Smooth muscle cell (in vitro differentiated cells): ENCODE results near the gene CDPF1. TPM values are rescaled to one million over a fixed set of nuclear protein-coding genes. Genes with fewer than 3 reads are reported as not detected.

Experiments used
- DNase-seq: peaks from one replicate; lab custom pipeline; 2025; ENCODE audit not compliant: unreplicated experiment; lab: John Stamatoyannopoulos, UW
- H2AFZ ChIP-seq: fragments of 200-600 bp; sonication (generic); 2 replicates; pipeline ENCODE4 v1.6.0; 2016; ENCODE audit warnings: antibody characterized with exemption, low read depth, mild to moderate bottlenecking
- H3F3A ChIP-seq: fragments of 200-600 bp; sonication (generic); 2 replicates; pipeline ENCODE4 v1.6.0; 2017; ENCODE audit warnings: antibody characterized with exemption, low read depth
- H3K27ac ChIP-seq: fragments of 200-600 bp; sonication (generic); 2 replicates; pipeline ENCODE4 v1.5.1; 2016; ENCODE audit warnings: low read depth, mild to moderate bottlenecking
- H3K27me3 ChIP-seq: fragments of 200-600 bp; sonication (generic); 2 replicates; pipeline ENCODE4 v1.6.1; 2016; ENCODE audit warnings: low read depth, mild to moderate bottlenecking
- H3K36me3 ChIP-seq: fragments of 200-600 bp; sonication (generic); 2 replicates; pipeline ENCODE4 v1.5.1; 2016; ENCODE audit warnings: low read depth
- H3K4me1 ChIP-seq: fragments of 200-600 bp; sonication (generic); 2 replicates; pipeline ENCODE4 v1.5.1; 2016; ENCODE audit warnings: low read depth
- H3K4me2 ChIP-seq: fragments of 200-600 bp; sonication (generic); 2 replicates; pipeline ENCODE4 v1.6.0; 2016; ENCODE audit warnings: mild to moderate bottlenecking
- H3K4me3 ChIP-seq: fragments of 200-600 bp; sonication (generic); 2 replicates; pipeline ENCODE4 v1.5.1; 2016; ENCODE audit warnings: mild to moderate bottlenecking
- H3K79me2 ChIP-seq: fragments of 200-600 bp; sonication (generic); 2 replicates; pipeline ENCODE4 v1.6.0; 2016; ENCODE audit warnings: low read depth, mild to moderate bottlenecking
- H3K9ac ChIP-seq: fragments of 200-600 bp; sonication (generic); 2 replicates; pipeline ENCODE4 v1.6.0; 2016; ENCODE audit warnings: low read depth
- H3K9me3 ChIP-seq: fragments of 200-600 bp; sonication (generic); replicated peaks from 2 replicates; pipeline ENCODE4 v1.5.1; 2016; ENCODE audit warnings: low read depth
- H4K20me1 ChIP-seq: fragments of 200-600 bp; sonication (generic); 2 replicates; pipeline ENCODE4 v1.6.0; 2016; ENCODE audit warnings: low read depth
- WGBS: methylation state at CpG from one replicate; pipeline ENCODE4 v1.1.7; 2016; ENCODE audit warnings: low lambda C conversion rate; 5-methylcytosine and 5-hydroxymethylcytosine counted together
- polyA plus RNA-seq: library from polyadenylated mRNA; unstranded; fragments of >200 nt; fragmentation: Nextera tagmentation; extraction: Ambion mirVana; gene quantifications from 2 replicates; pipeline ENCODE4 v1.2.1, GENCODE V29; 2016
- total RNA-seq: library from RNA; depleted of rRNA; stranded (reverse); fragments of >200 nt; gene quantifications from 2 replicates; pipeline ENCODE4 v1.2.3, GENCODE V29; 2014
- TF ChIP-seq, protein P1 (sequence below): fragments of 200-600 bp; sonication (generic); IDR thresholded peaks from 2 replicates; pipeline ENCODE4 v1.5.1; 2017; ENCODE audit warnings: borderline replicate concordance, mild to moderate bottlenecking, antibody characterized with exemption; ENCODE audit not compliant: insufficient read depth, poor library complexity, severe bottlenecking

Gene CDPF1
- total and polyA plus RNA-seq, 2 experiments from 2014 or later: 9.6 to 11.6 TPM

DNA sequence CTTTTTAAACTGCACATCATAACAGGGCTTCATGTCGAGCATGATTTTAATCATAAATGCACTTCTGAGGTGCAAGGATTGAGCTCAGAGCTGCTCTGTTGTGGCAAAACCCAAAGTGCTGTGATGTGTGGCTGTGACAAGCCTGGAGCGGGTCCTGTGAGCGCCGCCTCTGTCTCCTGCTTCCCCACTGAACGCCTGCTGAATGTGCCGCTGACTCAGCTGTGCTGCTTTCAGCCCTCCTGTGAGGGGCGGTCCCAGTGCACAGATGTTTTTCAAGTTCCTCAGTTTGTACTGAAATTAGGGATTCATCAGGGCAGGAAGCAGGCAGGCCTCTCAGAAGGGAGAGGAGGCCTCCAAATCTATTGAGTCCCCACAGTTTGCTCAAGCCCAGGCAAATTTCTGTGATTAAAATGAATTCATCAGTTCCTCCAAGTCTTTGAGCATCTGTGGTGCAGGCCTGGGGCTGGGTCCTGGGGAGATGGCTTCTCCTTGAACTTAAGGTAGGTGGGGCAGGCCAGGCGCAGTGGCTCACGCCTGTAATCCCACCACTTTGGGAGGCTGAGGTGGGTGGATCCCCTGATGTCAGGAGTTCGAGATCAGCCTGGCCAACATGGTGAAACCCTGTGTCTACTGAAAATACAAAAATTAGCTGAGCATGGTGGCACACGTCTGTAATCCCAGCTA lies 43.6 kb upstream of the CDPF1 start:
- DNase-seq: no peak
- no peak overlapping the region for H3K4me3 ChIP-seq
- H3K27ac ChIP-seq: no peak overlapping the region

DNA sequence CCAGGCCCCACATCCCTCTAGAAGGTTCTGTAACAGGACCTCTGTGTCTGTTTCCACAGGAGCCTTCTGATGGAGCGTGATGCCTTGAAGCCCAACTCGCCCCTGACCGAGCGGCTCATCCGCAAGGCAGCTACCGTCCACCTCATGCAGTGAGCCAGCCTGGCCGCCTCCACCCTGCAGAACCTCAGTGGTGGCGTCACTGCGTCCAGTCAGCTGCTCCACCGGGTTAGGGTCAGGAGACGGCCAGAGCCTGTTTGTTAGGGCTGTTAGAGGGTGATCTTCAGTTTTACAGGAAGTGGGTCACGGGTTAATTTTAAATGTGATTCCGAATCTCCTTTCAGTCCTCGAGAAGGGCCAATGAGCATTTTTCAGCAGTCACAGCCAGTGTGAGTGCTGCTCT lies 42.6 kb upstream of the CDPF1 start:
- H3K27me3 ChIP-seq: no peaks in the 10 kb centered on the region
- 99% methylated on average over 14 of the region's 14 CpGs for WGBS

More for the DNA sequence above, 43.6 kb upstream of the CDPF1 start:
- H3K27me3 ChIP-seq: no peaks in the 10 kb centered on the region
- H3F3A ChIP-seq: no peaks in the 10 kb centered on the region
- no peak overlapping the region for H3K9ac ChIP-seq
- no peaks in the 10 kb centered on the region for H4K20me1 ChIP-seq
- H3K4me1 ChIP-seq: peaks cover 4% of the 10 kb centered on the region
- H3K9me3 ChIP-seq: no peaks in the 10 kb centered on the region
- no peak overlapping the region for H2AFZ ChIP-seq
- WGBS: 80% methylated on average over 11 of the region's 11 CpGs
- TF ChIP-seq, protein P1, sequence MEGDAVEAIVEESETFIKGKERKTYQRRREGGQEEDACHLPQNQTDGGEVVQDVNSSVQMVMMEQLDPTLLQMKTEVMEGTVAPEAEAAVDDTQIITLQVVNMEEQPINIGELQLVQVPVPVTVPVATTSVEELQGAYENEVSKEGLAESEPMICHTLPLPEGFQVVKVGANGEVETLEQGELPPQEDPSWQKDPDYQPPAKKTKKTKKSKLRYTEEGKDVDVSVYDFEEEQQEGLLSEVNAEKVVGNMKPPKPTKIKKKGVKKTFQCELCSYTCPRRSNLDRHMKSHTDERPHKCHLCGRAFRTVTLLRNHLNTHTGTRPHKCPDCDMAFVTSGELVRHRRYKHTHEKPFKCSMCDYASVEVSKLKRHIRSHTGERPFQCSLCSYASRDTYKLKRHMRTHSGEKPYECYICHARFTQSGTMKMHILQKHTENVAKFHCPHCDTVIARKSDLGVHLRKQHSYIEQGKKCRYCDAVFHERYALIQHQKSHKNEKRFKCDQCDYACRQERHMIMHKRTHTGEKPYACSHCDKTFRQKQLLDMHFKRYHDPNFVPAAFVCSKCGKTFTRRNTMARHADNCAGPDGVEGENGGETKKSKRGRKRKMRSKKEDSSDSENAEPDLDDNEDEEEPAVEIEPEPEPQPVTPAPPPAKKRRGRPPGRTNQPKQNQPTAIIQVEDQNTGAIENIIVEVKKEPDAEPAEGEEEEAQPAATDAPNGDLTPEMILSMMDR: no peak
- H3K36me3 ChIP-seq: no peaks in the 10 kb centered on the region
- no peak overlapping the region for H3K4me2 ChIP-seq
- H3K79me2 ChIP-seq: peaks cover 17% of the 10 kb centered on the region

DNA sequence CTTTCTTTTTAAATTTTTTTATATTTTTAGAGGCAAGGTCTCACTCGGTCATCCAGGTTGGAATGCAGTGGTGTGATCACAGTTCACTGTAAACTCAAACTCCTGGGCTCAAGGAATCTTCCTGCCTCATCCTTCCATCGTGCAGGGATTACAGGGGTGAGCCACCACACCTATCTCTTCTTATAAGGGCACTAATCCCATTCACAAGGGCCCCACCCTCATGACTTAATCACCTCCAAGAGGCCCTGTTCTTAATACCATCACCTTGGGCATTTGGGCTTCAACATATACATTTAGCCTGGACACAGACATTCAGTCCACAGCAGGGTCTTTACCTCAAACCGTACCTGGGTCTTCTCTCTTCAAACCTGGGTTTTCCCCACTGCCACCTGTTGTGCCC lies 42.1 kb upstream of the CDPF1 start:
- Histone ChIP-seq H3F3A (no peaks in the 10 kb centered on the region), H3K9ac (no peak overlapping the region), H2AFZ (no peak overlapping the region), H3K4me2 (no peak overlapping the region), H3K79me2 (peaks cover 2% of the 10 kb centered on the region), H3K4me1 (no peaks in the 10 kb centered on the region), H3K27ac (no peak overlapping the region), H3K36me3 (no peaks in the 10 kb centered on the region), H3K4me3 (no peak overlapping the region), H4K20me1 (no peaks in the 10 kb centered on the region), H3K9me3 (no peaks in the 10 kb centered on the region), H3K27me3 (no peaks in the 10 kb centered on the region)
- no peak for DNase-seq
- 99% methylated on average over 3 of the region's 3 CpGs for WGBS
- TF ChIP-seq, protein P1: no peak

More for the DNA sequence above, 42.6 kb upstream of the CDPF1 start:
- H3F3A ChIP-seq: no peaks in the 10 kb centered on the region
- no peaks in the 10 kb centered on the region for H4K20me1 ChIP-seq
- H2AFZ ChIP-seq: no peak overlapping the region
- no peaks in the 10 kb centered on the region for H3K4me1 ChIP-seq
- TF ChIP-seq, protein P1: no peak
- H3K9ac ChIP-seq: no peak overlapping the region
- no peaks in the 10 kb centered on the region for H3K36me3 ChIP-seq
- H3K27ac ChIP-seq: no peak overlapping the region
- H3K79me2 ChIP-seq: peaks cover 7% of the 10 kb centered on the region
- H3K4me3 ChIP-seq: no peak overlapping the region
- H3K4me2 ChIP-seq: no peak overlapping the region
- no peaks in the 10 kb centered on the region for H3K9me3 ChIP-seq
- DNase-seq: no peak
